Measurements from ENCODE around the gene KCNK4. TPM values are rescaled to one million over a fixed set of nuclear protein-coding genes. Genes with fewer than 3 reads are reported as not detected.

KCNK4 gene
- total RNA-seq, 1 experiment from 2014 or later: 0.28 TPM

GRCh38 chr11:64304316-64305072 lies 13.4 kb downstream of the KCNK4 start:
- Mint-ChIP-seq H3K36me3 (ENCODE audit: insufficient read depth in 1 of 3, low read depth in 3 of 3) (peaks cover 3 to 7% (median 6%) of the 10 kb centered on the region in 3 experiments; a peak in 5 of 7 replicates), H3K27ac (peak overlapping the region; percentile 98 to 100 (median 99)), H3K4me3 (peak overlapping the region; percentile 84 to 91)

More at GRCh38 chr11:64304316-64305072, 13.4 kb downstream of the KCNK4 start:
- peak overlapping the region; percentile 69 for H2BK5ac ChIP-seq (ENCODE audit: insufficient read length, low read length)
- no peak overlapping the region for H3K56ac ChIP-seq (ENCODE audit: insufficient read length, low read depth, low read length)
- DNase-seq: peak; percentile 97
- H3K9me3 Mint-ChIP-seq: no peaks in the 10 kb centered on the region
- H2BK12ac ChIP-seq (ENCODE audit: insufficient read length, low read depth, low read length): no peak overlapping the region
- H4K91ac ChIP-seq (ENCODE audit: insufficient read length, low read depth, low read length): no peak overlapping the region
- no CpG with 5 or more reads among the region's 46 CpGs for WGBS (ENCODE audit: extremely low coverage, insufficient read length, low lambda C conversion rate)
- H3K4me2 ChIP-seq (ENCODE audit: insufficient read depth, insufficient read length, low read length): peak overlapping the region; percentile 57
- no peak overlapping the region for H2BK15ac ChIP-seq (ENCODE audit: low read depth, low read length)
- peak overlapping the region; percentile 30; the same call in 1 of the 2 replicates for H3K4ac ChIP-seq (ENCODE audit: low read depth, low read length)
- H3K9ac ChIP-seq (ENCODE audit: extremely low read depth, insufficient read length, low read length): peak overlapping the region; percentile 74
- peaks cover 2% of the 10 kb centered on the region; the same call in 1 of the 2 replicates for H3K4me1 ChIP-seq (ENCODE audit: insufficient read depth, low read length)
- H3K79me2 ChIP-seq (ENCODE audit: insufficient read depth, low read length): peaks cover 3% of the 10 kb centered on the region; the same call in 1 of the 2 replicates
- peak overlapping the region; percentile 95 for H3K27ac ChIP-seq (ENCODE audit: insufficient read length, low read depth, low read length)
- H3K27me3 Mint-ChIP-seq (ENCODE audit: low read depth): peaks cover 42% of the 10 kb centered on the region
- no peak overlapping the region for H3T11ph ChIP-seq (ENCODE audit: low read length)
- H3K23ac ChIP-seq (ENCODE audit: insufficient read length, low read depth, low read length): no peak overlapping the region
- H2BK120ac ChIP-seq (ENCODE audit: low read depth, low read length, poor library complexity, severe bottlenecking): peak overlapping the region; percentile 71
- H4K5ac ChIP-seq (ENCODE audit: insufficient read length, low read depth, low read length): peak overlapping the region; percentile 36
- no peak overlapping the region for H2AK5ac ChIP-seq (ENCODE audit: insufficient read length, low read length)
- H2BK20ac ChIP-seq (ENCODE audit: low read depth, low read length, poor library complexity, severe bottlenecking): no peak overlapping the region
- H2AFZ ChIP-seq (ENCODE audit: low read length): no peak overlapping the region
- peaks cover 12% of the 10 kb centered on the region for H3K27me3 ChIP-seq (ENCODE audit: insufficient read depth, low read length)
- H4K20me1 ChIP-seq (ENCODE audit: control insufficient read depth, insufficient read depth, insufficient read length): no peaks in the 10 kb centered on the region
- peaks cover 21 to 22% of the 10 kb centered on the region in 2 experiments for H3K4me1 Mint-ChIP-seq
- H3K9me3 ChIP-seq (ENCODE audit: control insufficient read depth, low read depth, low read length): no peaks in the 10 kb centered on the region
- H3K18ac ChIP-seq (ENCODE audit: insufficient read length, low read depth, low read length): peak overlapping the region; percentile 98
- no peak overlapping the region for H4K8ac ChIP-seq (replicated peaks; ENCODE audit: insufficient read length, low read depth, low read length)
- H3K23me2 ChIP-seq (ENCODE audit: insufficient read length, low read depth, low read length, poor library complexity, severe bottlenecking): peaks cover 18% of the 10 kb centered on the region
- H3K14ac ChIP-seq (ENCODE audit: insufficient read depth, low read length): peak overlapping the region; percentile 93
- TF ChIP-seq CTCF (conservative IDR thresholded peaks at IDR 0.05): peak; percentile 95
- H3K79me1 ChIP-seq (ENCODE audit: insufficient read depth, low read depth, low read length, poor library complexity, severe bottlenecking): peaks cover 5% of the 10 kb centered on the region

All from H9 (cell line).